ENCODE measurements around the gene SCGB2A2.

DNA sequence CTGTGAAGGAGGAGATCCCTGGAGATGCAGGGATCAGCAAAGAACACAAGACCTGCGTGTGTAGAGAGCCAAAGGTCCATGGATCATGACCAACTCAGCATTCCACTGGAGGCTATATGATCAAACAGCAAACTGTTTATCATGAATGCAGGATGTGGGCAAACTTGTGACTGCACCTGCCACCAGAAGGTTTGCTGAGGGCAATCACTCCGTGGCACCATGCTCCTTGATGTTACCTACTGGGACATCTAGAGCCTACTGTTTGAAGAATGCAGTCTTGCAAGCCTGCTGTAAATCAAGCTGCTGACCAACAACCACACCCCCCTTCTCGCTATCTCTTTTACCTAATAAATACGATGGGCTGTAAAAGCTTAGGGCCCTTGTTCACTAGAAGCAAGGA lies 18.3 kb upstream of the SCGB2A2 start:
- TF ChIP-seq GATA2 (CRISPR knock-in tag; IDR thresholded peaks at IDR 0.05) (no peak), NR3C1 (CRISPR knock-in tag; IDR thresholded peaks at IDR 0.05) (no peak), U2AF2 (optimal IDR thresholded peaks at IDR 0.05; ENCODE audit: low read depth, low read length) (no peak), ZNF316 (IDR thresholded peaks at IDR 0.05) (no peak), POLR2A (conservative IDR thresholded peaks at IDR 0.05) (no peak), COPS2 (conservative IDR thresholded peaks at IDR 0.05) (no peak)
- TF ChIP-seq, protein P1, sequence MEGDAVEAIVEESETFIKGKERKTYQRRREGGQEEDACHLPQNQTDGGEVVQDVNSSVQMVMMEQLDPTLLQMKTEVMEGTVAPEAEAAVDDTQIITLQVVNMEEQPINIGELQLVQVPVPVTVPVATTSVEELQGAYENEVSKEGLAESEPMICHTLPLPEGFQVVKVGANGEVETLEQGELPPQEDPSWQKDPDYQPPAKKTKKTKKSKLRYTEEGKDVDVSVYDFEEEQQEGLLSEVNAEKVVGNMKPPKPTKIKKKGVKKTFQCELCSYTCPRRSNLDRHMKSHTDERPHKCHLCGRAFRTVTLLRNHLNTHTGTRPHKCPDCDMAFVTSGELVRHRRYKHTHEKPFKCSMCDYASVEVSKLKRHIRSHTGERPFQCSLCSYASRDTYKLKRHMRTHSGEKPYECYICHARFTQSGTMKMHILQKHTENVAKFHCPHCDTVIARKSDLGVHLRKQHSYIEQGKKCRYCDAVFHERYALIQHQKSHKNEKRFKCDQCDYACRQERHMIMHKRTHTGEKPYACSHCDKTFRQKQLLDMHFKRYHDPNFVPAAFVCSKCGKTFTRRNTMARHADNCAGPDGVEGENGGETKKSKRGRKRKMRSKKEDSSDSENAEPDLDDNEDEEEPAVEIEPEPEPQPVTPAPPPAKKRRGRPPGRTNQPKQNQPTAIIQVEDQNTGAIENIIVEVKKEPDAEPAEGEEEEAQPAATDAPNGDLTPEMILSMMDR (IDR thresholded peaks at IDR 0.05 in 2 of 3, conservative IDR thresholded peaks at IDR 0.05 in 1 of 3; ENCODE audit: insufficient read depth in 2 of 3, low read depth in 1 of 3, low read length in 3 of 3) = no peak
- TF ChIP-seq, protein P2, sequence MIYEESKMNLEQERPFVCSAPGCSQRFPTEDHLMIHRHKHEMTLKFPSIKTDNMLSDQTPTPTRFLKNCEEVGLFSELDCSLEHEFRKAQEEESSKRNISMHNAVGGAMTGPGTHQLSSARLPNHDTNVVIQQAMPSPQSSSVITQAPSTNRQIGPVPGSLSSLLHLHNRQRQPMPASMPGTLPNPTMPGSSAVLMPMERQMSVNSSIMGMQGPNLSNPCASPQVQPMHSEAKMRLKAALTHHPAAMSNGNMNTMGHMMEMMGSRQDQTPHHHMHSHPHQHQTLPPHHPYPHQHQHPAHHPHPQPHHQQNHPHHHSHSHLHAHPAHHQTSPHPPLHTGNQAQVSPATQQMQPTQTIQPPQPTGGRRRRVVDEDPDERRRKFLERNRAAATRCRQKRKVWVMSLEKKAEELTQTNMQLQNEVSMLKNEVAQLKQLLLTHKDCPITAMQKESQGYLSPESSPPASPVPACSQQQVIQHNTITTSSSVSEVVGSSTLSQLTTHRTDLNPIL (CRISPR knock-in tag; IDR thresholded peaks at IDR 0.05) = no peak

All from K562 (cell line).